ENCODE measurements around the gene DSC1.
A peak's percentile ranks its signal among the peaks of the same experiment; 100 is the strongest.

DSC1 gene

DNA sequence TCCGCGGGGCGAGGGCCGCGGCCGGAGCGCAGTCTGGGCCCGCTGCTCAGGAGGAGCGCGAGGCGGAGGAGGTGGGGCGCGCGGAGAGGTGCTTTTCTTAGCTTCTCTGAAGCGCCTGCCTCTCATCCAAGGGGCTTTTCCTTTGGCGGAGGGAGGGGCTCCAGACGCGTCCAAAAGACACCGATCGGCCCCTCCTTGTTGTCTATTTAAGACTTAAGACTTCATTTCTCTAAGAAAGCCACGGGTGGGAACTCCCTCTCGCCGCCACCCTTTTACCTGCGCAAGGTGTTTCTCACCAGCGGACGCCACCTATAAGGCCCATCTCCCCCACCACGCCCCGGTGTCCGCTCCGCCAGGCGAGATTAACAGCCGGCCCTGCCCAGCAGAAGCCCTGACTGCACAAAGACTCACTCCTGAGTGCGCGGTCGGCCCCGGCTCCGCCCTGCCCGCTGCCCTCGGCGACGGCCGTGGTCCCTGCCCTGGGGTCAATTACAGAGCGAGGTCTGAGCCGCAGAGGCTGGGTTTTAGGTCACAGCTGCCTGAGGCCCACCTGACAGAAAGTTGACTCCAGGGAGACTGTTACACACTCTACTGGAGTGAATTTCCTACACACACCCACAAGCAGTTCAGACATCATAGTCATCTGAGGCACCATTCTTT lies 60.5 kb downstream of the DSC1 start, which contains the start of gene DSC2:
TSS of gene DSC2 (minus strand) at position 397 of the 660 bp plus-strand sequence. CDS start 450 bp downstream, outside the sequence.
- peak within 1 kb of the TSS; percentile 38 to 54 for H3K4me3 ChIP-seq (ENCODE audit: low read depth in 1 of 2, low read length in 2 of 2)
- peaks cover 0 to 7% of the 10 kb centered on the region in 2 donors for H3K27me3 ChIP-seq (ENCODE audit: control insufficient read depth in 1 of 2, insufficient read depth in 2 of 2, low read length in 2 of 2)
- no peaks in the 10 kb centered on the region for H3K4me1 ChIP-seq (ENCODE audit: insufficient read depth, low read length)
- H3K27ac ChIP-seq (ENCODE audit: low read depth, low read length) = peak within 1 kb of the TSS; percentile 34
- H3K9me3 ChIP-seq (ENCODE audit: low read length) = no peaks in the 10 kb centered on the region
- no peaks in the 10 kb centered on the region for H3K36me3 ChIP-seq (ENCODE audit: insufficient read depth, low read length)
- H3K9ac ChIP-seq (ENCODE audit: low read length) = no peak within 1 kb of the TSS

DNA sequence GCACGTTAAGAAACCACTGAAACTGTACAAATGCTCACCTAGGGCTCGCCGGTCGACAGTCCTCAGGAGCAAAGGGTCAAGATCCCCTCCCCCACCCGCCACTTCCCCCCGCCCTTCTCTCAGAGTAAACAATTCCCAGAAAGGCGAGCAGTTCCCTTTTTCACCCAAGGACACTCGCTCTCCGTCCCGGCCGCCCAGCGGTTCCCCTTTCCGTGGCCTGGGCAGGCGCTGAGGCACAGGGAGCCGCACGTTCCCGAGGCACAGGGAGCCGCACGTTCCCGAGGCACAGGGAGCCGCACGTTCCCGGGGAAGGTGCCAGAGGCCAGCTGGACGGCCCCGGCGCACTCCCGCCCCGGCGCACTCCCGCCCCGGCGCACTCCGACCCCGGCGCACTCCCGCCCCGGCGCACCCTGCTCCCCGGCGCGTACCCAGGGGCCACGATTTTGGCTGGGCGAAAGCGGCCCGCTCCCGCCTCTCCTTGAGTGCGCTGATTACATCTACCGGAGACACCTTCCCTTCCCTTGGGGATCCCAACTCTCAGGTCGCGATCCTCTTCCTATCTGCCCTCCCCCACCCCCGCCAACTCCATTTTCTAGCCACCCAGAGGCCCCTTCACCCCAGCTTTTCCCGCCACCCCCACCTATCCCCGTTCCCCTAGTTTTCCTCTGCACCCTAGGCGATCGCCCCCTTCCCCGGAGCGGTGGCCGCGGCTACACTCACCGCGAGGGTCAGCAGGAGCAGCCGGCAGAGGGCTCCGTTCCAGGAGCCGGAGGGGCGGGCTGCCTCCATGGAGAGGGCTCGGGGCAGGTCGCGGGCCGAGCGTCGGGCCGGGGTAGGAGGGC lies 61.3 kb downstream of the DSC1 start:
- peaks cover 0 to 7% of the 10 kb centered on the region in 2 donors for H3K27me3 ChIP-seq (ENCODE audit: control insufficient read depth in 1 of 2, insufficient read depth in 2 of 2, low read length in 2 of 2)
- no peaks in the 10 kb centered on the region for H3K36me3 ChIP-seq (ENCODE audit: insufficient read depth, low read length)
- no peaks in the 10 kb centered on the region for H3K9me3 ChIP-seq (ENCODE audit: low read length)
- H3K4me1 ChIP-seq (ENCODE audit: insufficient read depth, low read length) = no peaks in the 10 kb centered on the region
- peak overlapping the region; percentile 43 to 54 for H3K4me3 ChIP-seq (ENCODE audit: low read depth in 1 of 2, low read length in 2 of 2)
- no peak overlapping the region for H3K9ac ChIP-seq (ENCODE audit: low read length)
- H3K27ac ChIP-seq (ENCODE audit: low read depth, low read length) = peak overlapping the region; percentile 34

DNA sequence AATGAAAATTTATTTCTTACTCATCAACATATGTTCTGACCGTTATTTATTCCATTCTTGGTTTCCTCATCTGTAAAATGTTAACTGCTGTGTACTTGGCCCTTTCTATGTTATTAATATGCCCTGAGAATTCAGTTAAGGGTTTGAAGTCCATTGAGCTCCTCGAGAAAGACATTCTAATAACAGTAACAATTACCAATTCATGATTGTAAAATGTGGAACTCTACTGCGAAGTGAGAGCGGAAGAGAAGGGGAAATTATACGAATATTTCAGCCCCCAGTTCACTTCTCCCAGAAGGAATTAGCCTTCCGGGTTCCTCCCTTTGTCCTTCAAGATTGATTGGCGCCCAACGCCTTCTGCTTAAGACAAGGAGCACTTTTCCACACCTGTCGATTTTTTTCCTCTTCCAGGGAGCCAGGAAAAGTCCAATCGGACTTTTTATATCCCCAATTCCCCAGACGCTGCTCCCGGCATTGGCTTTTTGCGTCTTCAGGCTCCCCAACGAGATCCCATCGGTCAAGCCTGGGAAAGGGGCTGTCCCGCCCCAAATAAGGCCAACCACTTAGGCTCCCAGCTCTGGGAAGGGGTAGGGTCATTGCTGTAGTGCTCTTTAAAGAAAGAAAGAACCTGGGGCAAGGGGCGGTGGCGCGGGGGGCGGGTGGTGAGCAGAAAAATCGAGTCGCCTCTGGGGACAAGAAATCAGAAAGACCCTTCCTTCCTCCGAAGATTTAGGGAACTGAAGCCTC lies 62.0 kb downstream of the DSC1 start:
- Histone ChIP-seq H3K9ac (ENCODE audit: low read length) (no peak overlapping the region), H3K27ac (ENCODE audit: low read depth, low read length) (peak overlapping the region; percentile 58), H3K4me3 (ENCODE audit: low read depth in 1 of 2, low read length in 2 of 2) (peak overlapping the region; percentile 43 to 54), H3K4me1 (ENCODE audit: insufficient read depth, low read length) (no peaks in the 10 kb centered on the region), H3K36me3 (ENCODE audit: insufficient read depth, low read length) (no peaks in the 10 kb centered on the region), H3K9me3 (ENCODE audit: low read length) (no peaks in the 10 kb centered on the region), H3K27me3 (ENCODE audit: control insufficient read depth in 1 of 2, insufficient read depth in 2 of 2, low read length in 2 of 2) (peaks cover 0 to 7% of the 10 kb centered on the region in 2 donors)

DNA sequence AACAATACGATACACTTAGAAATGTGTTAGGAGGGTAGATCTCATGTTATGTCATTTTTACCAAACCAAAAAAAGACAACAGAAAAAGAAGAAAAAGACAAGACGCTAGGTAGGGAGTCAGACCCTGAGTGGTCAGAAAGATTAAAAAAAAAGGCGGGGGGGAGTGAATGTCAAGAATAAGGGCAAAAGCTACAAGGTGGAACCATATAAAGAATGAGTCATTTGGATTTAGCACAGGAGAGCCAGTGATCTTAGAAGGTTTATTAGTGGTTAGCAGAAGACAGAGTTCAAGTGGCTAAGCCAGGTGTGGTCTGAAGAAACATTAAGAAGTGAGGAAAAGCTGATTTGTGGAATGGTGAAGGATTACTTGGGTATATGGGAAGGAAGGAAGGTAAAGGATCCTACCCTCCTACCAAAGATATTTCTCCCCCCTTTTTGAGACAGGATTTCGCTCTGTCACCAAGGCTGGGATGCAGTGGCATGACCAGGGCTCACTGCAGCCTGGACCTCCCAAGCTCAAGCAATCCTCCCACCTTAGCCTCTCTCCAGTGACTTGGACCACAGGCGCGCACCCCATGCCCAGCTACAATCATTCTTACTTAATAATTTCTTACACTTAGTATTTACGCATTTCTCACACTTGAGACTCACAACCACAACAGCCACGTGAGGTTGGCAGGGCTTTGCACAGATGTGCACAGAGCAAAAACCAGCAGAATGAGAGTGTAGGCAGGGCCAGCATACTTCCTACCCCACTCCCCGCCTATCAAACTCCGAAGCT lies 63.0 kb downstream of the DSC1 start:
- H3K27ac ChIP-seq (ENCODE audit: low read depth, low read length) = no peak overlapping the region
- H3K4me3 ChIP-seq (ENCODE audit: low read depth in 1 of 2, low read length in 2 of 2) = no peak overlapping the region
- peaks cover 0 to 7% of the 10 kb centered on the region in 2 donors for H3K27me3 ChIP-seq (ENCODE audit: control insufficient read depth in 1 of 2, insufficient read depth in 2 of 2, low read length in 2 of 2)
- H3K9ac ChIP-seq (ENCODE audit: low read length) = no peak overlapping the region
- H3K9me3 ChIP-seq (ENCODE audit: low read length) = no peaks in the 10 kb centered on the region
- no peaks in the 10 kb centered on the region for H3K4me1 ChIP-seq (ENCODE audit: insufficient read depth, low read length)
- no peaks in the 10 kb centered on the region for H3K36me3 ChIP-seq (ENCODE audit: insufficient read depth, low read length)

DNA sequence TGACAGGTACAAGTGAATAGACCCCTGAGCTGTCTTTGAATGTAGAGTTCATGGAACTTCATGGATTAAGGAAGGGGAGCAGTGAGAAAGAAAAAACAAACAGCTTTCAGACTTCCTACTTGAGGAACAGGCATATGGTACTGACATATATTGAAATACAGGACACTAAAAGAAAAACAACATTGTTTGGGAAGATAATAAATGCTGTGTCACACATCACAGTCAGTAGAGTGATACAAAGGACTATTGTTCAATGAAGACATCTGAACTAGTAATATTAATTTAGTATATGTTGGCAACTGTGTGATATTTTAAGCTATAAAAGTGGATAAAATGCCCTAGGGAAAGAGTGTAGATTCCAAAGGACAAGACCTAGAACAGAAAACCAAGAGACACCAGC lies 63.8 kb downstream of the DSC1 start:
- no peak overlapping the region for H3K9ac ChIP-seq (ENCODE audit: low read length)
- H3K4me3 ChIP-seq (ENCODE audit: low read depth in 1 of 2, low read length in 2 of 2) = no peak overlapping the region
- H3K4me1 ChIP-seq (ENCODE audit: insufficient read depth, low read length) = no peaks in the 10 kb centered on the region
- H3K9me3 ChIP-seq (ENCODE audit: low read length) = no peaks in the 10 kb centered on the region
- H3K27me3 ChIP-seq (ENCODE audit: control insufficient read depth in 1 of 2, insufficient read depth in 2 of 2, low read length in 2 of 2) = peaks cover 0 to 7% of the 10 kb centered on the region in 2 donors
- no peaks in the 10 kb centered on the region for H3K36me3 ChIP-seq (ENCODE audit: insufficient read depth, low read length)
- H3K27ac ChIP-seq (ENCODE audit: low read depth, low read length) = no peak overlapping the region

DNA sequence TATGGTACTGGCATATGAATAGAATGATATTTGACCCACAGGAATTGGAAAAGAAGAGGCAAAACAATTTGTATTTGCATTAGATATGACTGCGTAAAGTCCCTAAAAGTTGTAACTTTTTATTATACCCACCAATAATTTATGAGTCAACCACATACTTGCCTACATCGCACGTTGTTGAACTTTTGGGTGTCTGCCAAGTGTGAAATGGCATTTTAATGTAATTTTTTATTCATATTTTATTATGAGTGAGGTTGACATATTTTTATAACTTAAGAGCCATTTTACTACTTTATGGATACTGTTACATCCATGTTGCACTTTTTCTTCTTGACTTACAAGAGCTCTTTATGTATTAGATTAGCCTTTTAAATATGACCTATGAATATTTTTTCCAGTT lies 65.0 kb downstream of the DSC1 start:
- Histone ChIP-seq H3K9me3 (ENCODE audit: low read length) (no peaks in the 10 kb centered on the region), H3K9ac (ENCODE audit: low read length) (no peak overlapping the region), H3K27me3 (ENCODE audit: control insufficient read depth in 1 of 2, insufficient read depth in 2 of 2, low read length in 2 of 2) (peaks cover 0 to 7% of the 10 kb centered on the region in 2 donors), H3K36me3 (ENCODE audit: insufficient read depth, low read length) (no peaks in the 10 kb centered on the region), H3K4me1 (ENCODE audit: insufficient read depth, low read length) (no peaks in the 10 kb centered on the region), H3K4me3 (ENCODE audit: low read depth in 1 of 2, low read length in 2 of 2) (no peak overlapping the region), H3K27ac (ENCODE audit: low read depth, low read length) (no peak overlapping the region)

DNA sequence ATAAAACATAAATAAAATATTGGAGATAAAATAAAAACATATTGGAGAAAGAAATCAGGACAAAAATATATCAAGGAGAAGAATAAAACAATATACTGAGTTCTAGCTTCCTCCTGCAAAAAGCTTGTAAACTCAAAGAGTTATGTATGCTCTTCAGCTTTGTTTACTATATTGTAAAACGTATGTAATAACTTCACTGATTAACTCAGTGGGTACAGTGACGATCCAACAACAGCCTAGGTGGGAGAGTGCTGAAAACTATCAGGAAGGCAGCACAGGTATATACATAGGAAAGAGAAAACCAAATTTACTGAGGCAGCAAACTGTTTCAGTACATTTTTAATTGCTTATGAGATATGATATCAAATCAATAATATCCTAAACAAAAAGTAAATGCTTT lies 68.8 kb downstream of the DSC1 start:
- no peaks in the 10 kb centered on the region for H3K36me3 ChIP-seq (ENCODE audit: insufficient read depth, low read length)
- no peak overlapping the region for H3K4me3 ChIP-seq (ENCODE audit: low read depth in 1 of 2, low read length in 2 of 2)
- H3K9me3 ChIP-seq (ENCODE audit: low read length) = no peaks in the 10 kb centered on the region
- H3K27ac ChIP-seq (ENCODE audit: low read depth, low read length) = no peak overlapping the region
- H3K4me1 ChIP-seq (ENCODE audit: insufficient read depth, low read length) = no peaks in the 10 kb centered on the region
- H3K27me3 ChIP-seq (ENCODE audit: control insufficient read depth in 1 of 2, insufficient read depth in 2 of 2, low read length in 2 of 2) = no peaks in the 10 kb centered on the region
- H3K9ac ChIP-seq (ENCODE audit: low read length) = no peak overlapping the region

DNA sequence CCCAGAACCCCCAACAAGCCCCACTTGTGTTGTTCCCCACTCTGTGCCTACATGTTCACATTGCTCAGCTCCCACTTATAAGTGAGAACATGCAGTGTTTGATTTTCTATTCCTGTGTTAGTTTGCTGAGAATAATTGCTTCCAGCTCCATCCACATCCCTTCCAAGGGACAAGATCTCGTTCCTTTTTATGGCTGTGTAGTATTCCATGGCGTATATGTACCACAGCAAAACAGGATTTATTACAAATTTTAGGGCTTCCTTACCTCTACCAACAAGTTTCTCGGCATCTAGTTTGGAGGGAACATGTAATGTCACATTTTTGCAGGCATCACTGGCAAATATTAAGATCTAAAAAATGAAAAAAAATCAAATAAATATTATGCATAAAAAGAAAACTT lies 69.4 kb downstream of the DSC1 start:
- Histone ChIP-seq H3K27me3 (ENCODE audit: control insufficient read depth in 1 of 2, insufficient read depth in 2 of 2, low read length in 2 of 2) (no peaks in the 10 kb centered on the region), H3K4me1 (ENCODE audit: insufficient read depth, low read length) (no peaks in the 10 kb centered on the region), H3K36me3 (ENCODE audit: insufficient read depth, low read length) (no peaks in the 10 kb centered on the region), H3K9ac (ENCODE audit: low read length) (no peak overlapping the region), H3K27ac (ENCODE audit: low read depth, low read length) (no peak overlapping the region), H3K9me3 (ENCODE audit: low read length) (no peaks in the 10 kb centered on the region), H3K4me3 (ENCODE audit: low read depth in 1 of 2, low read length in 2 of 2) (no peak overlapping the region)

DNA sequence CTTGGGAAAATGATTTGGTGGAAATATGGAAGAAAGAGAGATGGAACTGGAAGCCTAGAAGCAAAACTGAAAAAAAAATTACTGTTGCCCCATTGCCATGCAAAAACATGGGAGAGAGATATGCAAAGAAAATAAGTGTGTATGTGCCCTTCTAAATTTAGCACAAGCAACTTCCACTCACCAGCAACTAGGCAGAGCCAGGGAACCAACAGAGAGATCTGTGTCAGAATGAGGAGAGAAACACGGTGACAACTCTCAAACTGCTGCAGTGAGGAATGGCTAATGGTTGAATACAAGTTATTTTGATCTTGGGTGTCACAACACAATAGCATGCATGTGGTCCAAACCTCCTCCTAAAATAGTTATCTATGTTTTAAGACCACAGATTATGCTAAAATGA lies 71.3 kb downstream of the DSC1 start:
- Histone ChIP-seq H3K9ac (ENCODE audit: low read length) (no peak overlapping the region), H3K4me3 (ENCODE audit: low read depth in 1 of 2, low read length in 2 of 2) (no peak overlapping the region), H3K4me1 (ENCODE audit: insufficient read depth, low read length) (no peaks in the 10 kb centered on the region), H3K27ac (ENCODE audit: low read depth, low read length) (no peak overlapping the region), H3K27me3 (ENCODE audit: control insufficient read depth in 1 of 2, insufficient read depth in 2 of 2, low read length in 2 of 2) (no peaks in the 10 kb centered on the region), H3K9me3 (ENCODE audit: low read length) (no peaks in the 10 kb centered on the region), H3K36me3 (ENCODE audit: insufficient read depth, low read length) (no peaks in the 10 kb centered on the region)

DNA sequence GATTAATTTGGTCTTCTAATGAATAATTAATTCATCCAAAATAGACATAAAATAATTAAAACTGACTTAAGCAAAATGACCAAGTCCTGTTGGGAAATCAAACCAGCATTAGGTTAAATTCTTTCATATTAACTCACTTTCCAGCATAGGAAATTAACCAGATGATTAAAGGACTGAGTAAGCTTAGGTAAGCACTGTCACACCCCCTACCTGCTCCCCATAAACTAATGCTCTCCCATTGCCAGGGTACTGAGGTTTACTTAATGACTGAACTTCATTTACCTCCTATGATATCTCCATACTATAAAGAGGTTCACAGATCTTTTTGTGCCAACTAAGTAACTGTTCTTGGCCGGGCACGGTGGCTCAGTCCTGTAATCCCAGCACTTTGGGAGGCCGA lies 74.1 kb downstream of the DSC1 start:
- H3K4me1 ChIP-seq (ENCODE audit: insufficient read depth, low read length) = no peaks in the 10 kb centered on the region
- no peak overlapping the region for H3K9ac ChIP-seq (ENCODE audit: low read length)
- H3K9me3 ChIP-seq (ENCODE audit: low read length) = no peaks in the 10 kb centered on the region
- H3K4me3 ChIP-seq (ENCODE audit: low read depth in 1 of 2, low read length in 2 of 2) = no peak overlapping the region
- H3K36me3 ChIP-seq (ENCODE audit: insufficient read depth, low read length) = no peaks in the 10 kb centered on the region
- H3K27me3 ChIP-seq (ENCODE audit: control insufficient read depth in 1 of 2, insufficient read depth in 2 of 2, low read length in 2 of 2) = no peaks in the 10 kb centered on the region
- H3K27ac ChIP-seq (ENCODE audit: low read depth, low read length) = no peak overlapping the region

DNA sequence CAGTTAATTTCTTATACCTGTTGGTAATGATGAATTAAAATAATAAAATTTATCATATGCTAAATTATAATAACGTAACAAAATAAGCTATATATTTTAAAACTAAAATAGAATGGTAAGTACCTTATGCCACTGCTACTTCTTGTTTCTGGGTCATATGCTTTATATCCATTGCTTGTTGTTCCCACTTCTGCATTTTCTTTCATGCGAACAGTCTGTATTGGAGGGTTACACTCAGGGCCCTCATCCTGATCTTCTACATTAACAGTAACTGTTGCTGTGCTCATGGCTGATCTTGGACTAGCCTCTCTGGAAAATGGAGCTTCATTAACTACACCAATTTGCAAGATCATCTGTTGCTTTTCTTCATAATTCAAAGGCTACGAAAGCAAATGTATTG lies 82.7 kb downstream of the DSC1 start:
- Histone ChIP-seq H3K9ac (ENCODE audit: low read length) (no peak overlapping the region), H3K36me3 (ENCODE audit: insufficient read depth, low read length) (no peaks in the 10 kb centered on the region), H3K27ac (ENCODE audit: low read depth, low read length) (no peak overlapping the region)

More for the DNA sequence above, 82.7 kb downstream of the DSC1 start:
- Histone ChIP-seq H3K4me1 (ENCODE audit: insufficient read depth, low read length) (no peaks in the 10 kb centered on the region), H3K27me3 (ENCODE audit: control insufficient read depth in 1 of 2, insufficient read depth in 2 of 2, low read length in 2 of 2) (no peaks in the 10 kb centered on the region), H3K4me3 (ENCODE audit: low read depth in 1 of 2, low read length in 2 of 2) (no peak overlapping the region), H3K9me3 (ENCODE audit: low read length) (no peaks in the 10 kb centered on the region)
